GM21360 (cell line): ENCODE measurements around the gene B9D1.

Experiments used
- ATAC-seq: cut with Tn5 transposase; IDR thresholded peaks from one replicate; pipeline ENCODE4 v1.9.1; 2021; ENCODE audit warnings: mild to moderate bottlenecking, moderate library complexity; ENCODE audit not compliant: unreplicated experiment

The B9D1 gene

DNA sequence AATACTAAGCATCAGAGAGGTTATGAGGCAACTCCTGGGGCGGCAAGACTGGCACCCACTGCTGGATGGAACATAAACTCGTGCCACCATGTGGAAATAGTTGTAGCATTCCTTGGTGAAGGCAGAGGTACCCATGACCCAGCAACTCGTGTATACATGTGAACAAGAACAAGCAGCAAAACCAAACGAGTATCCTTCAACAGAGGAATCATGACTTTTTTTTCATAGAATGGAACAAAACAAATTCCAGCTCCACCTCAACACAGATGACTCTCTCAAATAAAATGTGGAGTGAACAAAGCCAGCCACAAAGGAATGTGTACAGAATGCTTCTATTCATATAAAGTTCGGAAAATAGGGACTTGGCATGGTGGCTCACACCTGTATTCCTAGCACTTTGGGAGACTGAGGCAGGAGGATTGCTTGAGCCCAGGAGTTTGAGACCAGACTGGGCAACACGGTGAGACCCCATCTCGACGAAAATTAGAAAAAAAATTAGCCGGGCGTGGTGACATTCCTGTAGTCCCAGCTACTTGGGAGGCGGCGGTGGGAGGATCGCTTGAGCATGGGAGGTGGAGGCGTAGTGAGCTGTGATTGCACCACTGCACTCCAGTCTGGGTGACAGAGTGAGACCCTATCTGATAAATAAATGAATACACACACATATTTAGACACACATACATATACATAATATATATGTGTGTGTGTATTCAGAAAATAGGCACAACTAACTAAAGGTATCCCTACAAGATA, 35.3 kb downstream of the B9D1 start:
- ATAC-seq, result no peak

DNA sequence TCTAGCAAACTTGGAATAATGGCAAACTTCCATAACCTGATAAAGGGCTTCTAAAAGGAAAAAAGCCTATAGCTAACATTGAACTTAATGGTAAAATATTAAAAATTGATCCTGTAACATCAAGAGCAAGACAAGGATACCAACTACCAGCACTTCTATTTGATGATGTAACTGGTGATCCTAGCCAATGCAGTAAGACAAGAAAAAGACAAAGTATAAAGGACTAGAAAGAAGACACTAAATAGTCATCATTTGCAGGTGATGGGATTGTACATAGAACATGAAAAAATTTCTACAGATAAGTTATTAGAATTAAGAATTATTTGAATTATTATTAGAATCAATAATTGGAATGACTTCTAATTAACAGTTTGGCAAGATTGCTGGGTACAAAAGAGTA, 37.0 kb downstream of the B9D1 start:
- ATAC-seq, result no peak

DNA sequence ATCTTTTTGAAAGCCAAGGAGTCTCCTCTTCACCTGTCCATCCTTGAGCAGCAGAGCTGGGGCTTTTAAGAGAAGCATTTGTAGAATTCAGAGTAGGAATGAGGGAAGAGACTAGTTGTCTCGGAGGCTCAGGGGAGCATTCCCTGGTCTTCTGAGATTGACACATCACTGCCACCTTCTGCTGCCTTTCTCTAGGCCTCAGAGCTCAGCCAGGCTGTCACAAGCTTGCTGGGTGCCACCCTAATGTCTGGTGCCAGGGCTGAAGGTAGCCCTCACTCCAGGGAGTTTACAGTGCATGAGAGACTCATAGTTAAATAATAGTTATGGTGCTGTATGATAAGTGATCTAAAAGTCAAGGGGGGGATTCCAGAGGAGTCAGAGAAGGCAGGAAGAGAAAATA, 39.7 kb downstream of the B9D1 start:
- no peak for ATAC-seq

DNA sequence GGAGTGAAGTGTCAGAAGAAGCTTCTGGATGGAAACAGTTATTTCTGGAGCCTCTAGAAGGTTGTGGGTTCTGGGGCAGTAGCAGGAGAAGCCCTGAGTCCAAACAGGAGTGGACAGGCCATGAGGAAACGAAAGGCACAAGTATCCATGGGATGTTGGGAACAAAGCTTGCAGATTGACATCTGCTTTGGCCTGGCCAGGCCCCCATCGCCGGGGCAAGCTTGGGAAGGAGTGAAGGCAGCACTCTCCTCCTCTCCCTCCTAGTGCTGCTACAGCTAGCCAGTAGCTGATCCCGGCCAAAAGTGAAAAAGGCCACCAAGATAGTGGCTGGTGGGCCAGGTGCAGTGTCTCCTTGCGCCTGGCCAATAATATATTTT, 40.4 kb downstream of the B9D1 start:
- no peak for ATAC-seq

DNA sequence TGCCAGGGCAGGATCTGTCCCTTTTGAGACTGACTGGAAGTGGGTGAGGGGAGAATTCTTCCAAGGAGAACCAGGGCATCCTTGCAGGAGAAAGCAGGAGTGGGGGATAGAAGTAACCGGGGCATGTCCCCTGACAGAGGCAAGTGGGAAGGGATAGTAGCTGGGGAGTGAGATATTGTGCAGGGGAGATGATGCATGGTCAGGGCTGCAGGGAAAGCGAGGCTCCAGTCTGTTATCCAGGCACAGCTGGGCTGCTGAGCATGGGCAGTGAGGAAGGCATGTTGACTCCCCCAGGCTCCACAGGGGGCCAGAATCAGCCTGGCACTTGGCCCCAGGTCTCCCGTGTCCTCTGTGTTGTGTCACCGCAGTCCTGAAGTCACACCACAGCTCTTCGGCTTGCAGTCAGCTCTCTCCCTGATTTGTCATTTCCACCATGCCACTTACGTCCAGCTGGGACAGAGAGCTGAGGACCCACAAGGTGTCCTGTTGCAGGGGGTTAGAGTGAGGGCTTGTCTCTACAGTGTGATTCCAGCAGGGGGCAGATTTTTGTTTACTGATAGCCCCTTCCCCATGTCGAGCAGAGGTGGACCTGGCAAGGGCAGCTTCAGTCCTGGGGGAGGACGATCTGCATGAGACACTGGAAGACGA, 40.9 kb downstream of the B9D1 start:
- ATAC-seq, result no peak

DNA sequence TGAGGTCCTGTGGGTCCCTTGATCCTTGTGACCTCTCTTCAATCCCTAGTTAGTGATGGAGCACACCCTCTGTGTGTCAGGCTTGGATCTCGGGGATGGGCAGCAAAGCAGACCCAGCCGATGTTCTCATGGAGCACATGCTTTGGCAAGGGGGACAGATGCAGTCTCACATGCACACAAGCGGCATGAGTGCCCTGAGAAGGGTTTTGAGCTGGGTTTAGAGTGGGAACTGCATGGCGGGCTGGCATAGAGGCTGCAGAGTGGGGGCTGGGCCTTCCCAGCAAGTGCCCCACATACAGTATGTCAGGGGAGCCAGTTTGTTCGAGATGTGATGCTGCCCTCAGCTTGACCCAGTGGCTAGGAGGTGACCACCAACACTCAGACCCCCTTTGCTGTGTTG, 41.6 kb downstream of the B9D1 start:
- no peak for ATAC-seq

DNA sequence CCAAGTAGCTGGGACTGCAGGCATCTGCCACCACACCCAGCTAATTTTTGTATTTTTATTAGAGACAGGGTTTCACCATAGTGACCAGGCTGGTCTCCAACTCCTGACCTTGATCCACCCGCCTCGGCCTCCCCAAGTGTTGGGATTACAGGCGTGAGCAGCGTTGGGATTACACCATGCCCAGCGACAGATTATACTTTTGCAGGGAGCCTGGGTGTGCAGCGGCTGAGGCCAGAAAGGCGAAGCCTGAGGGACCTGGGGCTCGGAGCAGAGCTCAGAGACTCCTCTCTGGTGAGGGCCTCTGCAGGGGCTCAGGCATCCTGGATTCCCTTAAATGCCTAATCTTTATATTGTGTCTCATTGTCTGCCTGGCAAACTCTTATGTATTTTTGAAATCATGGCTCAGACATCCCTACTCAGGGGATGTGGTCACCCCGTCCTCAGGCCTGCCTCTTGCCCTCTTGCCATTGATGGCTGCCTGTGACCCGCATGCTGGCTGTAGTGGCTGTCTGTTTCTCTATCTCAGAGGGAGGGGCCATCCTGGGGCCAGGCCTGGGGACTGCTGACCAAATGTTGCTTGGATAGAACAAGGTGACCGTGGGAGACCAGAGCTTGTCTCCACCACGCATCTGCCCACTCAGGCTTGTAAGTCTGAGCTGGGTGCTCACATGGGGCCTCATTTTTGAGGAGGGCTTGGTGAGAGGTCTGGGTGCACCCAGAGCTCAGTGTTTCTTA, 42.6 kb downstream of the B9D1 start:
- no peak for ATAC-seq

DNA sequence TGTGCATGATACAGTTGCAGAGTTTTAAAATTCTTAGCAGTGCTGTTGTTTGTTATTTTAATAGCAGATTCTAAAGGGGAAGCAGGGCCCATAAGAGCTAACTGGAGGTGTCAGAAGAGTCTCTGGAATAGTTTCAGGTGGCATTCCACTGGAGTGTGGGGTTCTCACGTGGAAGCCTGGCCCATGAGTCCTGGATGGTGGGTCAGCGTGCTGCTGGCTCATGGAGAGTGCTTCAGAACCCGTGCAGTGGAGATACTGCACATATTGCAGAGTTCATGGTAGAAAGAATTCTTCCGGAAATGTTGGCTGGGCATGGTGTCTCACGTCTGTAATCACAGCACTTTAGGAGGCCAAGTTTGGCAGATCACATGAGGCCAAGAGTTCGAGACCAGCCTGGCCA, 43.9 kb downstream of the B9D1 start:
- no peak for ATAC-seq

DNA sequence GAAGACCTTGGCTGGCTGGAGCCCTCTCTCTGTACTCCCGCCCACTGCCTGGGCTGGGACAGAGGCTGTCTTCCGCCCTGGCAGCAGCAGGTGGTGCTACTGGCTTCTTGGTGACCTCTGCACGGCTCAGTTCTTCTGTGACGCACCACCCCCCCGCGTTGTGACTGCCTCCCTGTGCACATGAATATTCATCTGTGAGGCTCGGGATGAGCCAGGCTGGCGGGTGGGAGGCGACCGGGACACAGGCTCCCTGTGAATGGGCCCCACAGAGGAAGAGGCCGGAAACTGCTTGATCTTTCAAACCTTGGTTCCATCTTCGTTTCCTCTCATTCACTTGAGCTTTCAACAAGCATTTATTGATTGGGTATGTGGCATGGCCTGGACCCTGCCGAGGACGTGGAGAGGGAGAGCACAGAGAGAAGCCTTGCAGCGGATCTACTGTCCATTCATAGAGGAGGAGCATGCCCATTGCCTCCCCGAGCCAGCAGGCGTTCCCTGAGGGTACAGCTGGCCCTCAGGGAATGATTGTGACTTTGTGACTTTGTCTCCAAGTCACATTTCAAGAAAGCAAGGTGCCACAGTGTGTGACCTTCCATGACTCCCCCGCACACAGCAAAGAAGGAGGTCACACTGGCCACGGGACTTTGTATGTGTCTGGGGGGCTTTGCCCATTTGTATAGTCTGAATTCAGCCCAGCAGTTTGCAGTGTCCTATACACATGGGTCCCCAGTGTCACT, 45.0 kb downstream of the B9D1 start:
- no peak for ATAC-seq

DNA sequence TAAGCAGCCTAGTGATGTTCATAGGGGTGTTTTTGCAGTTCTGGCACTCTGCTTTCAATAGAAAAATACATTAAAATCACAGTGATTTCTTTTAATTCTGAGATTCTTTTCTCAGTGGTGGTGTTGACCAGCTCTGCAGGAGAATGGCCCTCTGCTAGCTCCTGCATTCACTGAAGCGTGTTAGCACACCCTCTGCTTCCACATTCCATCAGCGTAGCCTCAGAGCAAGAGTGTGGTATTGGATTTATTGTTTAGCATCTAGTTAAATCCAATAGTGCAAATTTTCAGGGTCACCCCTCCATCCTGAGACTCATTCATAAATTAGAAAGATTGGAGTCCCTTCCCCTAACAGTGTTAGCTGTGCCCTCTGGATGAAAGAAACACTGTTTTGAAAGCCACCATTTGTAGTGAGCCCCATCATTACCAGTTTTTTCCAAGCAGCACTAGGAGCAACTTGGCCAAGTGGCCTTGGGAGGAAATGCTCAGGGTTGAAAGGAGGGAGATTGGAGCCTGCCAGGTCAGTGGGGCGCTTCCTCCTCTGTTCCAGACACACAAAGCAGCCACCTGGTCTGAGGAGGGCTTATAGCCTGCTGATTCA, 45.7 kb downstream of the B9D1 start:
- no peak for ATAC-seq

DNA sequence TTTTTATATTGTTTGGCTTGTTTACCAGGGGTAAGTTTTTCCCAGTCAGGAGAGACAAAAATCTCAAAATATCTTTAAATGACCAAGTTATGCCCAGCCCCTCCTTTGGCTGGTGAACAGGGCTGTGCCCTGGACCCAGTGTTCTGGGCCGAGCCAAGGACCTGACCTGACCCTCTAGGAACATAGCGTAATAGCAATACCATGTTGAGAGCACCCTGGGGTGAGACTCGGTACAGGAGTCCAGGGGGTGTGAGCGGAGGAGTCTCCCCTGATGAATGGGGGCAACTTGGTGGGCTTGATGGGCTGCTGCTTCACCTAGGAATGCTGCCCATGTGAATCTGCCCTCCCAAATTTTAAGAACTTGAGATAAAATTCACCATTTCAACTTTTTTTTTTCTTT, 47.4 kb downstream of the B9D1 start:
- ATAC-seq, result no peak

DNA sequence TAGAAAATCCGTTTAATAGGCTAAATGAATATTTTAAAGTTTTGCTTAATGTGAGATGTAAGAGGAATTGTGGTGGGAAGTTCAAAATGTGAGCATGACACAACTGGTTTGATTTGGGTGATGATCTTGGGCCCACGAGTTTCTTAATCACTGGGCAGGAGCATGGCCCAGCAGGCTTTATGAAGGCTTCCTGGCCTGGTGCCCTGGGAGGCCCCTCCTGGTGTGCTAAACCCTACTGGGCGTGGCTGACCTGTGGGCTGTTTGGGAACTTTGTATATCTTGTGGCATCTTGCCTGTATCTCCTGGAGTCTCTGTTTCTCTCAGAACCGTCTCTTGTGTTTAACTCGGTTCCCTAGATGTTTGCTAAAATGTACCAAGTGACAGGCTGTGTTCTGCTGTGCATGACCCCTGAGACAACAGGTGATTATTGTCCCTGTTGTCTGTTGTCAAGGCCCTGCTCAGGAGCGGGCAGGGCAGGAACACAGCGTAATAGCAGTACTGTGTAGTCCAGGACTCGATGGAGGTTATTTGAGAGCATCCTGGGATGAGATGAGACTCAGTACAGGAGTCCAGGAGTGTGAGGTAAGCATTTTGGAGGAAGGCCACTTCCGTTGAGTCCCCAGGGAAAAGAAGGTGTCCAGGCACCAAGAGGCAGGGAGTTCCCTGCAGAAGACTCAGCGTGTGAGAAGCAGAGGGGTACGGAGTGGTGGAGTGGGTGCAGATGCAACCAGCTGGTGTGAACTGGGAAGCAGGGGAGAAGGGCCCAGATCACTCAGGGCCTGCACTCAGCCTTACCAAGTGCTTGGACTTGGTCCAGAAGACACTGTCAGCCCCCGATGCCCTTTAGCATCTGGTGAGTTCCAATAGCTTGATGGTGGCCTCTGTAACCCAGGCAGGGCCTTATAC, 48.5 kb downstream of the B9D1 start:
- ATAC-seq, result no peak

DNA sequence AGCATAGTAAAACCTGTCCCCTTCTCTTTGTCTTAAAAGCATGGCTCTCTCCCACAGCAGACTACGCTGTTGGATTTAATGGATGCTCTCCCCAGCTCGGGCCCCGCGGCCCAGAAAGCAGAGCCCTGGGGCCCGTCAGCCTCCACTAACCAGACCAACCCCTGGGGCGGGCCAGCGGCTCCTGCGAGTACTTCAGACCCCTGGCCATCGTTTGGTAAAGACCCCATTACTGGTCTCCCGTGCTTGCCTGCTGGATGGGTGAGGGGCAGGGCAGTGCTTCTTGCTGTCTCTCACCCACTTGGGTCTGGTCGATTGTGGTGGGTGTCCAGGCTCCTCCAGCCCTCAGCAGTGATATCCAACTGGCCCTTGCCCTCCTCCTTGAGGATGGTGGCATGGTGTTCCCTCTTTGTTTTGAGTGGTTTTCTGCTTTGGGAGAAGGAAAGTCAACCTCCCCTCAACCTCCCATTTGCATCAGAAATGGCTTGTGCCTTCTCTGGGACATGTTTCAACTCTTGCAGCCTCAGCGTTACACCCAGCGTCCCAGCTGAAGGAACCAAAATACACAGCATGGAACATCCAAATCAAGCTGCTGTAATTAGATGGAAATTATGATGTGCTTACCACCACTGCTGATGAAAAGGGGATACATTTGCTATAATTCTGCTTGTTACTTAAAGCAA, 49.3 kb downstream of the B9D1 start:
- ATAC-seq, result no peak

DNA sequence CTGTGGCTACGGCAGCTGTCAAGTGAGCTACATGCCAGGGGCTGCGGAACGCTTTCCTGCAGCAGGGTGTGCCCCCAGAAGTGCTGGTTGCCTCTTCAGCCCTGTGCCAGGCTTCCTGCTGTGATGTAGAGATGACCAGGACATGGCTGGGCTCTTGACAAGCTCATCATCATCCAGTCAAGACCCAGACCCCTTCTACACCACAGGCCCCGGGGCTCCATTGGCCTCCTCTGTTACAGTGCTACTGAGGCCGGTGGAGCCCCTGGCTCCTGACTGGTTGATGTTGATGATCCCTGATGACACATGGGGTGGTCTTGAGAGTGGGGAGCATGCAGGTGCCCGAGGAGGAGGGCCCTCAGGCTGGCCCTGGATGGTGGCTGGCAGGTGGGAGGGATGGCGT, 50.1 kb downstream of the B9D1 start:
- no peak for ATAC-seq

DNA sequence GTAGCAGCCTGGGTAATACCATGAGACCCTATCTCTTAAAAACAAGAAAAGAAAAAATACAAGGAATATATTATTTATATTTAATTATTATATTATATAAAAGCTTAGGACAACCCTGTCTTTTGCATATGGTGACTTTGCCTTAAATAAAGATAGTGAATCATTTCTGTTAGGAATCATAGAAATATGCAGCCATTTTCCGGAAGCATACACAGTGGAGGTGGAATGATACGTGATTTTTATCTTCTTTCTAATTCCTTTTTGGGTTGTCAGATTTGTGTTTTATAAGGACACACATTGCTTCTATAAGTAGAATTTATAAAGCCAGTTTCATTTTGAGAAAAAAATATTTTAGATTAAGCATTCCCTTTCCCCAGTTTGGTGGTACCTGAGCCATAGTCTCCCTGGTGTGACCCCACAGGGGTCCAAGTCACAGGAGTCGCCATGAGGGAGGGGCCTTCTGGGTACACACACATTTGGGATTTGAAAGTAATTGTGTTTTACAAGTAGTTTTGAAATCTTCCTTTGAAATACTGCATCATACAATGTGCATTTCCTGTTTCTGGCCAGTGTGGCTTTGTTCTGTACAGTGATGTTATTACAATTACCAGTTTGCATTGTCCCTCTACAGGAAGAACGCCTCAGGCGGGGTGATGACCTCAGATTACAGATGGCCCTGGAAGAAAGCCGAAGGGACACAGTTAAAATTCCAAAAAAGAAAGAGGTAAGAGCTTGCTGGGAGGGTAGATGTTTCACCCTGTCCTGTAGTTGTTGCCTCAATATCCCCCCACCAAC, 50.9 kb downstream of the B9D1 start:
- ATAC-seq, result no peak

DNA sequence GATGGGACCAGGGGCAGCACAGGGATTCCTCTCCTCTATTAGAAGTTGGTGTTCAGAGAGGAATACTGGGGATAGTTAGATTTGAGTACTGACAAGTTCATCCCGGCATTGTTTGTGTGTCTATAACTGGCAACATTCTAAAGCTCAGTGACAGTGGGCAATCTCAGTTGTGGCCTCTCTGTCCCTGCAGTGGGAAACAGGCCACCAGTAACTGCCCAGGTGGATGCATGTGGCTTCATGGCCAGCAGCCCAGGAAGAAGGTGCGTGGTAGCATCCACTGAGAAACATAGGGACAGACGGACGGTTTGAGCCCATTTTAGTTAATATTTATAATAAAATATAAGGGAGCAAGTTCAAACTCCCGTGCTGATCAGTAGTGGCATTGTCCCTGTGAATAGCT, 51.5 kb downstream of the B9D1 start:
- no peak for ATAC-seq

DNA sequence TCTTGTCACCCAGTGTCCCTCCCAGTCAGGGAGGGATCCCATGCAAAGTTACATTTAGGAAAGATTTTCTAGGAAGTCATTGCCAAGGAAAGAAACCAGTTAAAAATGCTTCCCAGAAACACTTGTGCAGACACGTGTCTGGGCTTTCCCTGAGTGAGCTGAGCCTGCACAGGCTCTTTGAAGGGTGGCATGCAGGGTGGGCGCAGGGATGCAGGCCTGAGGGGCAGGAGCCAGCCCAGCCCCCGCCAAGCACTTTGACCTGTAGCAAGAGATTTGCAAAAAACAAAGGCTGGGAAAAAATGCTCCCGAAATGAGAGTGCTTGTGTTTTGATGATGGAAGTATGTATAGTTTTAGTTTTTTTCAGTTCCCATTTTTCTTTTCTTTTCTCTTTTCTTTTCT, 52.4 kb downstream of the B9D1 start:
- ATAC-seq, result no peak

DNA sequence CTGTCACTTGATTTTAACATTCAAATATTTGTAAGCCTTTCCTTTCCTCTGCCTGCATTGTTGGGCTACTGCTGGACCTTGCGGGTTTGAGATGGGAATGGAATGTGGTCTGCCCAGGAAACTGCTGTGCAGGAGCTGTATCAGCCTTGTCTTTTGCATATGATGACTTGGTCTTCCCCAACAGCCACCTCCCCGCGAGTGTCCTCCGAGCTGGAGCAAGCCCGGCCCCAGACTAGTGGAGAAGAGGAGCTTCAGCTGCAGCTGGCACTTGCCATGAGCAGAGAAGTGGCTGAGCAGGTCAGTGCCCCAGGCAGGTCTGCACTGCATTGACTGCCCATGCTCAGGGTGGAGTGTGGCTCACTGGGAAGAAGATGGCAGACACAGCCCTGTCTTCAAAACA, 52.8 kb downstream of the B9D1 start:
- no peak for ATAC-seq

DNA sequence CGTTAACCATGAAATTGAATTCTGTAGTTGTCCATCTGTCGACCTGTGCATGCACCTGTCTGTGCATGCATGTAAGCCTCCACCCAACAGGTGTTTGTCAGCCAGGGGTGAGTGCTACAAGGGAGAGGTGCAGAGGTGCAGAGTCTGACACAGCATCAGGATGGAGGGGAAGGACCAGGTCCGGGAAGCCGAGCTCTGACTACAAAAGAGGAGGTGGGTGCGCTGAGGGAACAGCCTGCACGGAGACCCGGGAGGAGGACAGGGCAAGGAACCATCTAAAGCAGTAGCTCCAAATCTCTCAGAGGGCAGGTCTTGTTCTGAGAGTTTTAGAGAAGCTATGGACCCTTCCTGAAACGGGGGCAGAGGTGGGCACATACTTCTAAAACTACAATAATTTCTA, 54.1 kb downstream of the B9D1 start:
- ATAC-seq, result no peak
